H1 (cell line): ENCODE measurements around the gene NFX1.

Source experiments
- CBX5 ChIP-seq: fragments of 300-800, 300-1000 bp; sonication (generic); IDR thresholded peaks from 2 replicates; pipeline ENCODE4 v1.7.1; 2016; ENCODE audit warnings: antibody characterized with exemption, low read length, low read depth
- CREB1 ChIP-seq: IDR thresholded peaks from 2 replicates; pipeline ENCODE4 v1.6.1; 2012; ENCODE audit warnings: inconsistent platforms
- EP300 ChIP-seq, 2 experiments: IDR thresholded peaks; 1 replicate in 1 of 2; 2 replicates in 1 of 2; pipeline ENCODE4 v1.6.1; 2011 to 2012; ENCODE audit warnings: low read depth in 2 of 2, low read length in 2 of 2, mild to moderate bottlenecking in 2 of 2, borderline replicate concordance in 1 of 2, inconsistent platforms in 1 of 2, moderate library complexity in 1 of 2
- EZH2 ChIP-seq: fragments of 200-600 bp; sonication (generic); IDR thresholded peaks from 2 replicates; pipeline ENCODE4 v1.7.1; 2012; ENCODE audit warnings: low read depth, mild to moderate bottlenecking, moderate library complexity, low read length, inconsistent platforms; ENCODE audit not compliant: severe bottlenecking
- JUND ChIP-seq: IDR thresholded peaks from 2 replicates; pipeline ENCODE4 v1.6.1; 2011; ENCODE audit warnings: mild to moderate bottlenecking, improper control_type of control experiment, low read length
- POLR2A ChIP-seq, 2 experiments: IDR thresholded peaks; 1 replicate in 1 of 2; 2 replicates in 1 of 2; pipeline ENCODE4 v1.6.1; 2011; ENCODE audit warnings: low read depth in 2 of 2, low read length in 2 of 2, mild to moderate bottlenecking in 2 of 2; ENCODE audit errors: control extremely low read depth in 1 of 2
- RFX5 ChIP-seq: IDR thresholded peaks from 2 replicates; pipeline ENCODE4 v1.6.1; 2011; ENCODE audit warnings: low read depth, low read length, improper control_type of control experiment, borderline replicate concordance
- SIN3A ChIP-seq, 2 experiments: IDR thresholded peaks in 1 of 2; conservative IDR thresholded peaks in 1 of 2; 2 replicates each; pipeline ENCODE4 v1.6.1; 2011 to 2012; ENCODE audit warnings: low read length in 2 of 2, improper control_type of control experiment in 1 of 2, low read depth in 1 of 2, mild to moderate bottlenecking in 1 of 2
- TF ChIP-seq, protein P1 (sequence below): IDR thresholded peaks from 2 replicates; pipeline ENCODE4 v1.6.1; 2012; ENCODE audit warnings: inconsistent platforms
- TF ChIP-seq, protein P2 (sequence below), 3 experiments: IDR thresholded peaks; 1 replicate in 2 of 3; 2 replicates in 1 of 3; pipeline versions ENCODE4 v1.5.1 to v1.6.1; 2011; ENCODE audit warnings: low read length in 3 of 3, mild to moderate bottlenecking in 3 of 3, inconsistent platforms in 2 of 3, low read depth in 1 of 3, moderate library complexity in 1 of 3; ENCODE audit not compliant: insufficient read depth in 1 of 3; ENCODE audit errors: control extremely low read depth in 1 of 3

DNA sequence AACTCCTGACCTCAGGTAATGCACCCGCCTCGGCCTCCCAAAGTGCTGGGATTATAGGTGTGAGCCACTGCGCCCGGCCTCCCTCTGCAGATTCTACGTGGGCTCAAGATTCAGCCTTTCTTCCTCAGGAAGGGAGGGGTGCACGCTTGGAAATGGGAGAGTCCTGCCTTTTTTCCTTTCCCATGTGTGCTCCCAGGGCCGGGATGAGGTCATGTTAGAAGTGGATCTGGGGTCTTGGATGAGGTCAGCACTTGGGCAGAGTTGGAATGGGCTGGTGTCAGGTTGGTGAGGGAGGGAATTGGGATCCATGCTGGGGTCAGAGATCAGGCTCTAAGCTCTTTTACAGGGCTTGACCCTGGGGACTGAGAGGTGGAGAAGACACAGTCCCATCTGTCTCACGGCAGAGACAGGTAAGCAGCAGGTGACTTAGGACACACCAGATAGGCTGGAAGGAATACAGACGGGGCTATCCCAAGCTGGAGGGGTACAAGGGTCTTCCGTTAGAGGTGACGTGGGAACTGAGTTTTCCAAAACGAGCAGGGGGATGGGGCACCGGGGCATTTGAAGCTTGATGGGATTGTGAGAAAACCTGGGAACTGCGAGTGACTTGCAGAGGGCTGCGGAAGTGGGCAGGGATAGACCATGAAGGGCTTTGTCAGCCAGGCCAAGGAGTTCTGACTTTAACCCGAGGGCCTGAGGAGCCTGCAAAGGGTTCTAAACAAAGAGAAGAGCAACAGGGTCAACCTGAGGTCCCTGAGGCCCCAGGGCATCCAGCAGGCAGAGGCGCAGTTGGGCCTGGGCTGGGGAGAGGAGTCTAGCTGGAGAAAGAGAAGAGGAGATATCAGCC lies 113.8 kb downstream of the NFX1 start:
- TF ChIP-seq EP300 (IDR thresholded peaks at IDR 0.05; ENCODE audit: borderline replicate concordance in 1 of 2, low read depth in 2 of 2, low read length in 2 of 2) (no peak), SIN3A (conservative IDR thresholded peaks at IDR 0.05 in 1 of 2, IDR thresholded peaks at IDR 0.05 in 1 of 2; ENCODE audit: low read depth in 1 of 2, low read length in 2 of 2) (no peak), CBX5 (no peak), CREB1 (no peak), EZH2 (no peak), RFX5 (no peak), POLR2A (IDR thresholded peaks at IDR 0.05; ENCODE audit: control extremely low read depth in 1 of 2, low read depth in 2 of 2, low read length in 2 of 2) (no peak), JUND (no peak)
- TF ChIP-seq, protein P1, sequence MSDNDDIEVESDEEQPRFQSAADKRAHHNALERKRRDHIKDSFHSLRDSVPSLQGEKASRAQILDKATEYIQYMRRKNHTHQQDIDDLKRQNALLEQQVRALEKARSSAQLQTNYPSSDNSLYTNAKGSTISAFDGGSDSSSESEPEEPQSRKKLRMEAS, result no peak
- TF ChIP-seq, protein P2, sequence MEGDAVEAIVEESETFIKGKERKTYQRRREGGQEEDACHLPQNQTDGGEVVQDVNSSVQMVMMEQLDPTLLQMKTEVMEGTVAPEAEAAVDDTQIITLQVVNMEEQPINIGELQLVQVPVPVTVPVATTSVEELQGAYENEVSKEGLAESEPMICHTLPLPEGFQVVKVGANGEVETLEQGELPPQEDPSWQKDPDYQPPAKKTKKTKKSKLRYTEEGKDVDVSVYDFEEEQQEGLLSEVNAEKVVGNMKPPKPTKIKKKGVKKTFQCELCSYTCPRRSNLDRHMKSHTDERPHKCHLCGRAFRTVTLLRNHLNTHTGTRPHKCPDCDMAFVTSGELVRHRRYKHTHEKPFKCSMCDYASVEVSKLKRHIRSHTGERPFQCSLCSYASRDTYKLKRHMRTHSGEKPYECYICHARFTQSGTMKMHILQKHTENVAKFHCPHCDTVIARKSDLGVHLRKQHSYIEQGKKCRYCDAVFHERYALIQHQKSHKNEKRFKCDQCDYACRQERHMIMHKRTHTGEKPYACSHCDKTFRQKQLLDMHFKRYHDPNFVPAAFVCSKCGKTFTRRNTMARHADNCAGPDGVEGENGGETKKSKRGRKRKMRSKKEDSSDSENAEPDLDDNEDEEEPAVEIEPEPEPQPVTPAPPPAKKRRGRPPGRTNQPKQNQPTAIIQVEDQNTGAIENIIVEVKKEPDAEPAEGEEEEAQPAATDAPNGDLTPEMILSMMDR (IDR thresholded peaks at IDR 0.05; ENCODE audit: control extremely low read depth in 1 of 3, insufficient read depth in 1 of 3, low read depth in 1 of 3, low read length in 3 of 3), result no peak
